HEK293 (cell line): Measurements from ENCODE around the gene DGKB.
A peak's percentile ranks its signal among the peaks of the same experiment; 100 is the strongest.

ENCODE experiments used
- CTCF ChIA-PET: fragments of 350-600 bp; formaldehyde crosslinking; extraction: SDS; loops from one replicate; lab custom pipeline; 2021; ENCODE audit warnings: antibody characterized with exemption; lab: Yijun Ruan, JAX
- POLR2A ChIA-PET: fragments of 300-600 bp; formaldehyde crosslinking; extraction: SDS; loops from one replicate; lab custom pipeline; 2020; ENCODE audit warnings: antibody characterized with exemption, inconsistent platforms; lab: Yijun Ruan, JAX
- H3K27ac ChIP-seq: fragments of 200-500 bp; sonication (Bioruptor generic); 2 replicates; pipeline ENCODE4 v1.5.1; 2014; ENCODE audit warnings: low read depth, low read length, control low read depth, inconsistent platforms; ENCODE audit errors: extremely low read depth
- H3K36me3 ChIP-seq, 2 experiments: fragments of 200-500 bp in 1 of 2; sonication (Bioruptor generic) in 1 of 2; 1 replicate in 1 of 2; 2 replicates in 1 of 2; pipeline ENCODE4 v1.5.1; 2014 to 2017; ENCODE audit warnings: inconsistent platforms in 2 of 2, low read length in 2 of 2; ENCODE audit not compliant: control insufficient read depth in 2 of 2, insufficient read depth in 1 of 2
- H3K4me1 ChIP-seq: fragments of 200-500 bp; sonication (Bioruptor generic); 2 replicates; pipeline ENCODE4 v1.5.1; 2014; ENCODE audit warnings: mild to moderate bottlenecking, low read length, inconsistent platforms; ENCODE audit not compliant: control insufficient read depth, insufficient read depth
- H3K4me3 ChIP-seq: 2 replicates; pipeline ENCODE4 v1.5.1; 2011; ENCODE audit warnings: low read depth, mild to moderate bottlenecking, control low read depth, low read length, moderate library complexity
- H3K9me3 ChIP-seq: fragments of 200-500 bp; sonication (Bioruptor generic); 2 replicates; pipeline ENCODE4 v1.5.1; 2014; ENCODE audit warnings: low read depth, low read length, inconsistent platforms; ENCODE audit not compliant: control insufficient read depth, insufficient read depth
- EGR2 ChIP-seq: fragments of 450-650 bp; formaldehyde crosslinking; IDR thresholded peaks from 2 replicates; pipeline ENCODE4 v1.5.1; 2016; ENCODE audit warnings: low read depth, missing biosample characterization, missing genetic modification characterization
- FEZF1 ChIP-seq: fragments of 450-650 bp; formaldehyde crosslinking; IDR thresholded peaks from 2 replicates; pipeline ENCODE4 v1.5.1; 2016; ENCODE audit warnings: missing biosample characterization, missing genetic modification characterization
- GLIS1 ChIP-seq: fragments of 450-650 bp; formaldehyde crosslinking; IDR thresholded peaks from 2 replicates; pipeline ENCODE4 v1.5.1; 2016; ENCODE audit warnings: missing biosample characterization, missing genetic modification characterization
- MZF1 ChIP-seq: fragments of 450-650 bp; formaldehyde crosslinking; IDR thresholded peaks from 2 replicates; pipeline ENCODE4 v1.5.1; 2017; ENCODE audit warnings: missing biosample characterization, missing genetic modification characterization, borderline replicate concordance
- TCF7L2 ChIP-seq: IDR thresholded peaks from 2 replicates; pipeline ENCODE4 v1.6.1; 2011; ENCODE audit warnings: low read depth, mild to moderate bottlenecking, inconsistent platforms, low read length, moderate library complexity, borderline replicate concordance
- WT1 ChIP-seq: fragments of 450-650 bp; formaldehyde crosslinking; IDR thresholded peaks from 2 replicates; pipeline ENCODE4 v1.5.1; 2016; ENCODE audit warnings: missing biosample characterization, missing genetic modification characterization
- ZBTB20 ChIP-seq: fragments of 450-650 bp; formaldehyde crosslinking; IDR thresholded peaks from 2 replicates; pipeline ENCODE4 v1.5.1; 2016; ENCODE audit warnings: missing biosample characterization, missing genetic modification characterization
- ZBTB7A ChIP-seq: fragments of 450-650 bp; formaldehyde crosslinking; IDR thresholded peaks from 2 replicates; pipeline ENCODE4 v1.5.1; 2016; ENCODE audit warnings: low read depth, missing biosample characterization, missing genetic modification characterization
- ZBTB8A ChIP-seq: fragments of 450-650 bp; formaldehyde crosslinking; IDR thresholded peaks from 2 replicates; pipeline ENCODE4 v1.5.1; 2016; ENCODE audit warnings: missing biosample characterization, missing genetic modification characterization
- ZNF112 ChIP-seq: fragments of 450-650 bp; formaldehyde crosslinking; IDR thresholded peaks from 2 replicates; pipeline ENCODE4 v1.5.0; 2017; ENCODE audit warnings: missing biosample characterization, missing genetic modification characterization
- ZNF114 ChIP-seq: fragments of 450-650 bp; formaldehyde crosslinking; IDR thresholded peaks from 2 replicates; pipeline ENCODE4 v1.5.0; 2017; ENCODE audit warnings: missing biosample characterization, missing genetic modification characterization
- ZNF133 ChIP-seq: fragments of 450-650 bp; formaldehyde crosslinking; IDR thresholded peaks from 2 replicates; pipeline ENCODE4 v1.5.1; 2016; ENCODE audit warnings: missing biosample characterization, missing genetic modification characterization
- ZNF140 ChIP-seq: fragments of 450-650 bp; formaldehyde crosslinking; IDR thresholded peaks from 2 replicates; pipeline ENCODE4 v1.5.1; 2016; ENCODE audit warnings: missing biosample characterization, missing genetic modification characterization
- ZNF155 ChIP-seq: fragments of 450-650 bp; formaldehyde crosslinking; IDR thresholded peaks from 2 replicates; pipeline ENCODE4 v1.5.1; 2016; ENCODE audit warnings: missing biosample characterization, missing genetic modification characterization
- ZNF175 ChIP-seq: fragments of 450-650 bp; formaldehyde crosslinking; IDR thresholded peaks from 2 replicates; pipeline ENCODE4 v1.5.1; 2016; ENCODE audit warnings: missing biosample characterization, missing genetic modification characterization
- ZNF202 ChIP-seq: fragments of 450-650 bp; formaldehyde crosslinking; IDR thresholded peaks from 2 replicates; pipeline ENCODE4 v1.5.1; 2016; ENCODE audit warnings: missing biosample characterization, missing genetic modification characterization, borderline replicate concordance
- ZNF221 ChIP-seq: fragments of 450-650 bp; formaldehyde crosslinking; IDR thresholded peaks from 2 replicates; pipeline ENCODE4 v1.5.1; 2017; ENCODE audit warnings: missing biosample characterization, missing genetic modification characterization, borderline replicate concordance
- ZNF223 ChIP-seq: fragments of 450-650 bp; formaldehyde crosslinking; IDR thresholded peaks from 2 replicates; pipeline ENCODE4 v1.5.1; 2016; ENCODE audit warnings: missing biosample characterization, missing genetic modification characterization
- ZNF23 ChIP-seq: fragments of 450-650 bp; formaldehyde crosslinking; IDR thresholded peaks from 2 replicates; pipeline ENCODE4 v1.5.1; 2016; ENCODE audit warnings: missing biosample characterization, missing genetic modification characterization, borderline replicate concordance
- ZNF239 ChIP-seq: fragments of 450-650 bp; formaldehyde crosslinking; IDR thresholded peaks from 2 replicates; pipeline ENCODE4 v1.5.1; 2016; ENCODE audit warnings: missing biosample characterization, missing genetic modification characterization
- ZNF292 ChIP-seq: fragments of 450-650 bp; formaldehyde crosslinking; IDR thresholded peaks from 2 replicates; pipeline ENCODE4 v1.5.1; 2016; ENCODE audit warnings: low read depth, missing biosample characterization, missing genetic modification characterization, borderline replicate concordance
- ZNF404 ChIP-seq: fragments of 450-650 bp; formaldehyde crosslinking; IDR thresholded peaks from 2 replicates; pipeline ENCODE4 v1.5.1; 2017; ENCODE audit warnings: missing biosample characterization, missing genetic modification characterization
- ZNF423 ChIP-seq: fragments of 450-650 bp; formaldehyde crosslinking; IDR thresholded peaks from 2 replicates; pipeline ENCODE4 v1.5.1; 2016; ENCODE audit warnings: missing biosample characterization, missing genetic modification characterization
- ZNF433 ChIP-seq: fragments of 450-650 bp; formaldehyde crosslinking; IDR thresholded peaks from 2 replicates; pipeline ENCODE4 v1.5.1; 2016; ENCODE audit warnings: missing biosample characterization, missing genetic modification characterization, low read depth
- ZNF561 ChIP-seq: fragments of 450-650 bp; IDR thresholded peaks from 2 replicates; pipeline ENCODE4 v1.5.1; 2018; ENCODE audit warnings: missing biosample characterization, missing genetic modification characterization, borderline replicate concordance
- ZNF585B ChIP-seq: fragments of 450-650 bp; formaldehyde crosslinking; IDR thresholded peaks from 2 replicates; pipeline ENCODE4 v1.5.1; 2016; ENCODE audit warnings: missing biosample characterization, missing genetic modification characterization
- ZNF596 ChIP-seq: fragments of 450-650 bp; IDR thresholded peaks from 2 replicates; pipeline ENCODE4 v1.5.0; 2018; ENCODE audit warnings: missing biosample characterization, mild to moderate bottlenecking, missing genetic modification characterization, moderate library complexity
- ZNF621 ChIP-seq: fragments of 450-650 bp; formaldehyde crosslinking; IDR thresholded peaks from 2 replicates; pipeline ENCODE4 v1.5.1; 2017; ENCODE audit warnings: missing biosample characterization, missing genetic modification characterization
- ZNF658 ChIP-seq: fragments of 450-650 bp; formaldehyde crosslinking; IDR thresholded peaks from 2 replicates; pipeline ENCODE4; 2016; ENCODE audit warnings: missing biosample characterization, missing genetic modification characterization
- ZNF843 ChIP-seq: fragments of 450-650 bp; formaldehyde crosslinking; IDR thresholded peaks from 2 replicates; pipeline ENCODE4 v1.5.1; 2016; ENCODE audit warnings: missing biosample characterization, missing genetic modification characterization
- TF ChIP-seq, protein P1 (sequence below): fragments of 450-650 bp; formaldehyde crosslinking; optimal IDR thresholded peaks from 2 replicates; pipeline ENCODE3; 2016; ENCODE audit warnings: missing biosample characterization, mild to moderate bottlenecking, missing genetic modification characterization
- TF ChIP-seq, protein P2 (sequence below): fragments of 450-650 bp; formaldehyde crosslinking; IDR thresholded peaks from 2 replicates; pipeline ENCODE4; 2016; ENCODE audit warnings: missing biosample characterization, missing genetic modification characterization
- TF ChIP-seq, protein P3 (sequence below): fragments of 450-650 bp; formaldehyde crosslinking; IDR thresholded peaks from 2 replicates; pipeline ENCODE4 v1.5.1; 2017; ENCODE audit warnings: missing biosample characterization, missing genetic modification characterization

DGKB gene

DNA sequence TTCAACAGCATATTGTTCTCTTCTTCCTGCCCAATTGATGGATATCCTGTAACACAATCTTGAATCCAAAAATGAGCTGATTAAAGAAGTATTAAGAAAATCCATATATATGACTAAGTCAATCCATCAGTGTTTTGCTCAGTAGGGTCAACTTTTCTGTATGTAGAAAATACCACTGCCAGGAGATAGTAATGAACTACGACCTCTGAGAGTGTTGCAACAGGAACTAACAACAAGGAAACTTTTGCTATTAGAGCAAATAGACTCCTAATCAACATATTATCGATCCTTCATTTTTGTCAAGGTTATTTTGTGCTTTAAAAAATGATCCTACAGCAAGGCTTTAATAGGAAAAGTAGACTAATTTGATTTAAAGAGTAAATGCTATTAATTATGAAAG, 507.8 kb downstream of the DGKB start (continued):
- TF ChIP-seq ZNF423 (tag by site-specific recombination) (no peak), ZNF112 (tag by site-specific recombination) (no peak), ZNF175 (no peak), ZNF404 (tag by site-specific recombination) (no peak)
- TF ChIP-seq, protein P1, sequence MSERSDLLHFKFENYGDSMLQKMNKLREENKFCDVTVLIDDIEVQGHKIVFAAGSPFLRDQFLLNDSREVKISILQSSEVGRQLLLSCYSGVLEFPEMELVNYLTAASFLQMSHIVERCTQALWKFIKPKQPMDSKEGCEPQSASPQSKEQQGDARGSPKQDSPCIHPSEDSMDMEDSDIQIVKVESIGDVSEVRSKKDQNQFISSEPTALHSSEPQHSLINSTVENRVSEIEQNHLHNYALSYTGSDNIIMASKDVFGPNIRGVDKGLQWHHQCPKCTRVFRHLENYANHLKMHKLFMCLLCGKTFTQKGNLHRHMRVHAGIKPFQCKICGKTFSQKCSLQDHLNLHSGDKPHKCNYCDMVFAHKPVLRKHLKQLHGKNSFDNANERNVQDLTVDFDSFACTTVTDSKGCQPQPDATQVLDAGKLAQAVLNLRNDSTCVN (tag by site-specific recombination): no peak
- TF ChIP-seq, all 188 proteins: peak for 0

DNA sequence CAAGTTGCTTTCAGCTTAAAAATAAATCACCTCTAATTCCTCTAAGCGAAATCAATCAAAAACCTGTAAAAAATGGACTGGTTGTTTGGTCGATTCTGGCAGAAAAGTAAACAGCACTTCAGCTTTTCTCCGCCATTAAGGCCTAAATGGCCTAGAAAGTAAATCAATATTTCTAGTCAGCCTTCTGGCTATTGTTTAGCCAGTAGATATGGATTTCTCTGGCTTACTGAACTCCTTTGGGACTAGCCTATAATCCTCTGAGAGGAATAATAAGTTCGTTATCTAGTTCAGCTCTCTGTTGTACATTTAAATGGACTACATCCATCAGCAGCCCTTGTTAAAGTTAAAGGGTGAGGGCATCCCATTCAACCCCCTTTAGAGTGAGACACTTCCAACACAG, 513.0 kb downstream of the DGKB start:
- Histone ChIP-seq H3K9me3 (no peaks in the 10 kb centered on the region), H3K4me1 (no peaks in the 10 kb centered on the region), H3K4me3 (no peak overlapping the region), H3K27ac (peak overlapping the region; percentile 45; the same call in 1 of the 2 replicates), H3K36me3 (no peaks in the 10 kb centered on the region)
- ChIA-PET CTCF (no interaction called here), POLR2A (no interaction called here)
- TF ChIP-seq, protein P2, sequence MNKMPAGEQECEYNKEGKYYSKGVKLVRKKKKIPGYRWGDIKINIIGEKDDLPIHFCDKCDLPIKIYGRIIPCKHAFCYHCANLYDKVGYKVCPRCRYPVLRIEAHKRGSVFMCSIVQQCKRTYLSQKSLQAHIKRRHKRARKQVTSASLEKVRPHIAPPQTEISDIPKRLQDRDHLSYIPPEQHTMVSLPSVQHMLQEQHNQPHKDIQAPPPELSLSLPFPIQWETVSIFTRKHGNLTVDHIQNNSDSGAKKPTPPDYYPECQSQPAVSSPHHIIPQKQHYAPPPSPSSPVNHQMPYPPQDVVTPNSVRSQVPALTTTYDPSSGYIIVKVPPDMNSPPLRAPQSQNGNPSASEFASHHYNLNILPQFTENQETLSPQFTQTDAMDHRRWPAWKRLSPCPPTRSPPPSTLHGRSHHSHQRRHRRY (tag by site-specific recombination): no peak
- peak; percentile 32; the same call in 1 of the 2 replicates for TF ChIP-seq ZBTB8A (tag by site-specific recombination)
- TF ChIP-seq ZNF561 (tag by site-specific recombination): 0 out of 2 replicates have a peak, but pooled peaks have one; percentile 39
- peak; percentile 45 for TF ChIP-seq GLIS1 (tag by site-specific recombination)
- TF ChIP-seq ZNF133: no peak
- 0 out of 2 replicates have a peak, but pooled peaks have one; percentile 20 for TF ChIP-seq ZNF423 (tag by site-specific recombination)
- peak; percentile 50; the same call in 1 of the 2 replicates for TF ChIP-seq ZNF843 (tag by site-specific recombination)
- peak; percentile 89 for TF ChIP-seq FEZF1 (tag by site-specific recombination)
- TF ChIP-seq ZNF221 (tag by site-specific recombination): no peak
- no peak for TF ChIP-seq ZNF23 (tag by site-specific recombination)
- no peak for TF ChIP-seq EGR2
- TF ChIP-seq ZNF155 (tag by site-specific recombination): no peak
- TF ChIP-seq TCF7L2: peak; percentile 72; the same call in 1 of the 2 replicates
- TF ChIP-seq ZNF658: no peak
- TF ChIP-seq WT1 (tag by site-specific recombination): peak; percentile 39
- no peak for TF ChIP-seq ZNF239 (tag by site-specific recombination)
- TF ChIP-seq, protein P3, sequence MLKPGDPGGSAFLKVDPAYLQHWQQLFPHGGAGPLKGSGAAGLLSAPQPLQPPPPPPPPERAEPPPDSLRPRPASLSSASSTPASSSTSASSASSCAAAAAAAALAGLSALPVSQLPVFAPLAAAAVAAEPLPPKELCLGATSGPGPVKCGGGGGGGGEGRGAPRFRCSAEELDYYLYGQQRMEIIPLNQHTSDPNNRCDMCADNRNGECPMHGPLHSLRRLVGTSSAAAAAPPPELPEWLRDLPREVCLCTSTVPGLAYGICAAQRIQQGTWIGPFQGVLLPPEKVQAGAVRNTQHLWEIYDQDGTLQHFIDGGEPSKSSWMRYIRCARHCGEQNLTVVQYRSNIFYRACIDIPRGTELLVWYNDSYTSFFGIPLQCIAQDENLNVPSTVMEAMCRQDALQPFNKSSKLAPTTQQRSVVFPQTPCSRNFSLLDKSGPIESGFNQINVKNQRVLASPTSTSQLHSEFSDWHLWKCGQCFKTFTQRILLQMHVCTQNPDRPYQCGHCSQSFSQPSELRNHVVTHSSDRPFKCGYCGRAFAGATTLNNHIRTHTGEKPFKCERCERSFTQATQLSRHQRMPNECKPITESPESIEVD (tag by site-specific recombination): peak; percentile 26; the same call in 1 of the 2 replicates

DNA sequence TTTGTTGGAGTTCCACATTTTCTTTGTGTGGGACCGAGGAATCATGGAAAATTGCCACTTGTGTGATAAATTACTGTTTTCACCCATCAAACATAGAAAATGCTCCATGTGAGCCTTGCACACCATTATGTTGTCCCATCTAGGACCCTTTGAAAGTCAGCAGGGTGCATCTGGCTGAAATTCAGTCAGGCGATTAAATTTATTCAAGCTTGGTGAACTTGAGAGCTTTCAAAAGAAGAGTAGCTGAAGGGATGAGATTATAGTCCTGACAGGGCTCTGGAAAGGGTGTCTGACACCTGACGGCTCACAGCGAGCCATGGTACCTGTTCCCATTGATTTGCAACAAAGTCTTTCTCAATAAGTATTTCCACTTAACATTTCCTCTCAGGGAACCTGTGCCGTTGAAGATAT, 513.4 kb downstream of the DGKB start:
- ChIA-PET POLR2A (interaction anchor here (0.6 kb wide), 1 partner anchor 24 kb away, joined by 3 read pairs; no protein-coding TSS in a partner anchor), CTCF (interaction anchor here (0.8 kb wide), 1 partner anchor 9 kb away, joined by 3 read pairs; no protein-coding TSS in a partner anchor)
- H3K9me3 ChIP-seq: no peaks in the 10 kb centered on the region
- H3K4me3 ChIP-seq: no peak overlapping the region
- H3K27ac ChIP-seq: peak overlapping the region; percentile 45; the same call in 1 of the 2 replicates
- no peaks in the 10 kb centered on the region for H3K36me3 ChIP-seq
- TF ChIP-seq ZBTB8A (tag by site-specific recombination) (no peak), ZNF423 (tag by site-specific recombination) (no peak), ZNF202 (no peak), ZNF585B (no peak), ZBTB7A (no peak), ZNF621 (tag by site-specific recombination) (no peak), MZF1 (tag by site-specific recombination) (no peak), ZBTB20 (tag by site-specific recombination) (no peak), ZNF596 (tag by site-specific recombination) (no peak), ZNF223 (tag by site-specific recombination) (no peak), ZNF292 (no peak), ZNF114 (tag by site-specific recombination) (no peak), ZNF140 (tag by site-specific recombination) (no peak), ZNF433 (tag by site-specific recombination) (no peak)
- no peaks in the 10 kb centered on the region for H3K4me1 ChIP-seq
